Glutamatergic neuron (in vitro differentiated cells): ENCODE measurements around the gene ZNF750. TPM values are rescaled to one million over a fixed set of nuclear protein-coding genes. Genes with fewer than 3 reads are reported as not detected.

Experiments used
- DNase-seq: peaks from one replicate; pipeline ENCODE4 v3.0.0; 2022
- H3K27ac Mint-ChIP-seq: one replicate; pipeline ENCODE4 v1.8.0; 2020; ENCODE audit warnings: mild to moderate bottlenecking, mixed read lengths, inconsistent platforms; ENCODE audit not compliant: unreplicated experiment
- H3K27me3 Mint-ChIP-seq: one replicate; pipeline ENCODE4 v1.8.0; 2020; ENCODE audit warnings: mild to moderate bottlenecking, moderate library complexity, mixed read lengths, inconsistent platforms; ENCODE audit not compliant: unreplicated experiment
- H3K36me3 Mint-ChIP-seq: one replicate; pipeline ENCODE4 v1.8.0; 2020; ENCODE audit warnings: mild to moderate bottlenecking, mixed read lengths, inconsistent platforms; ENCODE audit not compliant: unreplicated experiment
- H3K4me1 Mint-ChIP-seq: one replicate; pipeline ENCODE4 v1.8.0; 2020; ENCODE audit warnings: mild to moderate bottlenecking, low read depth, mixed read lengths, inconsistent platforms; ENCODE audit not compliant: unreplicated experiment
- H3K4me3 Mint-ChIP-seq: one replicate; pipeline ENCODE4 v1.8.0; 2020; ENCODE audit warnings: mild to moderate bottlenecking, mixed read lengths, inconsistent platforms; ENCODE audit not compliant: unreplicated experiment
- H3K9me3 Mint-ChIP-seq: one replicate; pipeline ENCODE4 v1.8.0; 2020; ENCODE audit warnings: mild to moderate bottlenecking, moderate library complexity, mixed read lengths, inconsistent platforms; ENCODE audit not compliant: unreplicated experiment
- CTCF ChIP-seq: fragments of 200-600 bp; sonication (generic); IDR thresholded peaks from one replicate; pipeline ENCODE4 v1.5.0; 2021; ENCODE audit not compliant: partially characterized antibody, unreplicated experiment
- total RNA-seq: library from RNA; stranded (reverse); fragmentation: NEBNext Ultra II Directional; extraction: Animal tissue kit (Norgen Biotek cat#: 25700); gene quantifications from one replicate; pipeline ENCODE4 v1.2.1, GENCODE V29; 2021; ENCODE audit not compliant: unreplicated experiment

The ZNF750 gene
- total RNA-seq, 1 donor from 2014 or later: 1.4 TPM

DNA sequence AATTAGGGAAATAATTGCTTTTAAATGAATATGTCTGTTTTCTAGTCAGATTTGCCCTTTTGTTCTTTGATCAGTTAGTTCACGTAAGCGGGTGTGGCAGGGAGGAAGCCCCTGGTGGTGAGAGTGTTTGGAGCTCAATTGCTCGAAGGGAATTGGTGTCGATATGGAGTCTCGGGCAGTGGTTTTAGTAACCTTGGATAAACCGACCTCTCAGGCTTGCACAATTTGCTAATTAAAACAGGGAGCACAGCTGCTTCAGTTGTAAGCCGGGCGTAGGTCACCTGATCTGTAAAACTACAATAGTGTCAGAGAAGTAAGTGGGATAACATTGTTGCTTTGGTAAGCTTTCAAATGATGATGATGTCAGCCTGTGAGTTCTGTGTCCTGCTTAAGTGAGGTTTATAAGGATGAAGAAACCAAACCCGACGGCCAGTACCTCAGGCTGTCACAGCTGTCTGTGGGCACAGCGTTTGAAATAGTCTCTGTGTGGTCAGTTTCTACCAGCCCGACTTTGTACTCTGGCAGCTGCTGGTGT, 2.9 kb downstream of the ZNF750 start:
- no peaks in the 10 kb centered on the region for H3K36me3 Mint-ChIP-seq
- TF ChIP-seq CTCF: peak; percentile 60
- H3K27ac Mint-ChIP-seq: peak overlapping the region; percentile 72
- H3K27me3 Mint-ChIP-seq: peaks cover 3% of the 10 kb centered on the region
- H3K9me3 Mint-ChIP-seq: no peaks in the 10 kb centered on the region
- H3K4me3 Mint-ChIP-seq: peak overlapping the region; percentile 30
- peaks cover 36% of the 10 kb centered on the region for H3K4me1 Mint-ChIP-seq
- DNase-seq: no peak

DNA sequence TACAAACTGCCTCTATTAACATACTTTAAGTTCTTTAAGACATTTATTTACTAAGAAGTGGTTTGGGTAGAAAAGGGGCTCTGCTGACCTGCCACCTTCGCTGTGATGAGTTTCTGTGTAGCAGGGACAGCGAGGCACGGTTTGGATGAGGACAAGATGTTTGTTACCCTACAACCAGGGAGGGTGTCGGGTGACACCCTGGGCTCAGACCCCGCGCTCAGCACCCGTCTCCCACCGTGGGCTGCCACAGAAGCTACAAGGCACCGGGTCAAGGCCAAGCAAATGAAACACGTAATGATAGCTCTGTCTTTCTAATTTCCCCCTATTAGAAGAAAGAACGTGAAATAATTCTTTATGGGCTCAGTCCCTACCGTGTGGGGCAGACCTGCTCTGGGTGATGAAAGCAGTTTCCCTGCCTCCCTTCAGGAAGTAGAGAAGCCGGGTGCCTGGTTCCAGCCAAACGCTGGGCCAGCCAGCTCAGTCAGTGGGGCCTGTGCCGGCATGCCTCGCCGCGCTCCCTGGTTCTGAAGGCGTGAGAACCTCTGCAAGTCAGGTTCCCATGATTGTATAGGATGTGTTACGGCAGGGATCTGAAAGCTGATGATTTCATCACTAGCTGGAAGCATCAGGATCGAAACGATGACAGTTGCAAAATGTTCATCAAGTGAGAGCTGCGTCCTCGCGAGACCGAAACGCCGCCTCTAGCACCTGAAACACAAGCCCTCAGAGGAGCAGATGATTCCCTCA, 3.9 kb downstream of the ZNF750 start:
- no peak for DNase-seq
- peaks cover 36% of the 10 kb centered on the region for H3K4me1 Mint-ChIP-seq
- peak overlapping the region; percentile 81 for H3K27ac Mint-ChIP-seq
- H3K36me3 Mint-ChIP-seq: peaks cover 5% of the 10 kb centered on the region
- peaks cover 3% of the 10 kb centered on the region for H3K27me3 Mint-ChIP-seq
- no peak for TF ChIP-seq CTCF
- peaks cover 5% of the 10 kb centered on the region for H3K9me3 Mint-ChIP-seq
- H3K4me3 Mint-ChIP-seq: no peak overlapping the region

DNA sequence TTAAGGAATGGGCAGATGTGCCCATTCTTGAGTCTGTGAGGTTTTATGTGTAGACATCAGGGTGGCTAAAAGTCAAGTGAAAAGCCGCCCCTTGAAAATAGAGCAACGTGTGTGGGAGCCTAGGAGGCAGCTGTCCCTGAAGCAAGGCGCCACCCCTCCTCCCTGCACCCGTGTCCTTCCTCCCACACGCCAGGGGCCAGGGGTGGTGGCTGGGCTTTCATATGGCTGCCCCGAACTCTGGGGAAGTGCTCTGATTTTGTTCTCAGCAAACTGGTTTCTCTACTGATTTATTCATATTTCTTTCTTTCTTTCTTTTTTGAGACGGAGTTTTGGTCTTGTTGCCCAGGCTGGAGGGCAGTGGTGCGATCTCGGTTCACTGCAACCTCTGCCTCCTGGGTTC, 4.7 kb downstream of the ZNF750 start:
- DNase-seq: no peak
- no peak for TF ChIP-seq CTCF
- peaks cover 5% of the 10 kb centered on the region for H3K9me3 Mint-ChIP-seq
- peaks cover 3% of the 10 kb centered on the region for H3K27me3 Mint-ChIP-seq
- H3K36me3 Mint-ChIP-seq: peaks cover 5% of the 10 kb centered on the region
- no peak overlapping the region for H3K4me3 Mint-ChIP-seq
- peaks cover 35% of the 10 kb centered on the region for H3K4me1 Mint-ChIP-seq
- no peak overlapping the region for H3K27ac Mint-ChIP-seq

GRCh38 chr17:82832881-82833475, 6.8 kb downstream of the ZNF750 start:
- TF ChIP-seq CTCF: no peak
- H3K9me3 Mint-ChIP-seq: peaks cover 5% of the 10 kb centered on the region
- no peak overlapping the region for H3K27ac Mint-ChIP-seq
- DNase-seq: no peak
- peaks cover 28% of the 10 kb centered on the region for H3K4me1 Mint-ChIP-seq
- H3K27me3 Mint-ChIP-seq: peaks cover 5% of the 10 kb centered on the region
- peaks cover 7% of the 10 kb centered on the region for H3K36me3 Mint-ChIP-seq
- no peak overlapping the region for H3K4me3 Mint-ChIP-seq

DNA sequence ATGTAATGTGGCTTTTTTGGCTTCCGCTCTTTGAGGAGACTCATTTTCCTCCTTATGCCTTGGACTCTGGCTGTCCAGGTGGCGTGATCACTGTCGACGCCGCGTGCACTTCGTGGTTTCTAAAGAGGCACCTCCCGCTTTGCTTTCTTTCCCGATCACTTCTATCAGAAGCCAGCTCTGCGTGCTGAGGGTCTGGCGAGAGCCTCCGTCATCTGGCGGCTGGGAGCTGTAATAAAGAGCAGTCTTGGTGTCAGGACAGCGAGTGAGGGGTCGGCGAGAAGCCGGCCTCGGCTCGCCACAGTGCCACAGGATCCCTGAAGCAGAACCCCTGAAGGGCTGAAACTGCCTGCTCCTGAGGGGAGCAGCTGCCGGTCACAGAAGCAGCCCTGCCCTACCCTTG, 7.4 kb downstream of the ZNF750 start:
- DNase-seq: no peak
- no peak overlapping the region for H3K4me3 Mint-ChIP-seq
- TF ChIP-seq CTCF: no peak
- no peak overlapping the region for H3K27ac Mint-ChIP-seq
- peaks cover 22% of the 10 kb centered on the region for H3K4me1 Mint-ChIP-seq
- H3K36me3 Mint-ChIP-seq: peaks cover 13% of the 10 kb centered on the region
- H3K27me3 Mint-ChIP-seq: peaks cover 11% of the 10 kb centered on the region
- H3K9me3 Mint-ChIP-seq: peaks cover 5% of the 10 kb centered on the region
